GM19240 (cell line): ENCODE measurements around the gene GPC1.
"Not testable (repeated sequence)": the region's sequence is repeated elsewhere in the genome, so short reads cannot be mapped to it uniquely, and the experiment has no call there.

Experiments used
- DNase-seq: peaks from one replicate; pipeline ENCODE4 v3.0.0; 2011; ENCODE audit warnings: low spot score; ENCODE audit not compliant: insufficient read length

GPC1 gene

GRCh38 chr2:240497082-240497481 is 61.6 kb downstream of the GPC1 start:
- not testable (repeated sequence) for DNase-seq

GRCh38 chr2:240498171-240498957 is 62.9 kb downstream of the GPC1 start:
- no peak for DNase-seq

GRCh38 chr2:240498958-240499260 is 63.4 kb downstream of the GPC1 start:
- no peak for DNase-seq

- no peak for DNase-seq
These were observed 64.1 kb downstream of the GPC1 start for GRCh38 chr2:240499309-240500301.

GRCh38 chr2:240500561-240501423 is 65.3 kb downstream of the GPC1 start:
- no peak for DNase-seq

GRCh38 chr2:240501531-240501991 is 66.1 kb downstream of the GPC1 start:
- no peak for DNase-seq

- no peak for DNase-seq
These were observed 66.6 kb downstream of the GPC1 start for GRCh38 chr2:240502059-240502429.

- no peak for DNase-seq
These were observed 67.1 kb downstream of the GPC1 start for GRCh38 chr2:240502430-240503121.

GRCh38 chr2:240503375-240503774 is 67.9 kb downstream of the GPC1 start:
- no peak for DNase-seq

- DNase-seq: no peak
These were observed 68.4 kb downstream of the GPC1 start for GRCh38 chr2:240503848-240504247.

GRCh38 chr2:240505910-240506309 is 70.4 kb downstream of the GPC1 start:
- DNase-seq: no peak

GRCh38 chr2:240506406-240507059 is 71.1 kb downstream of the GPC1 start:
- DNase-seq: no peak

- DNase-seq: no peak
These were observed 71.8 kb downstream of the GPC1 start for GRCh38 chr2:240507060-240507777.

- DNase-seq: no peak
These were observed 72.4 kb downstream of the GPC1 start for GRCh38 chr2:240507778-240508251.

GRCh38 chr2:240508832-240509545 is 73.5 kb downstream of the GPC1 start:
- DNase-seq: no peak

- DNase-seq: no peak
These were observed 74.4 kb downstream of the GPC1 start for GRCh38 chr2:240509667-240510512.

GRCh38 chr2:240510513-240511210 is 75.2 kb downstream of the GPC1 start:
- no peak for DNase-seq
